ENCODE data around the gene TUBGCP3.

GRCh38 chr13:112573710-112574109 is 14.2 kb downstream of the TUBGCP3 start:
- TF ChIP-seq, protein P1, sequence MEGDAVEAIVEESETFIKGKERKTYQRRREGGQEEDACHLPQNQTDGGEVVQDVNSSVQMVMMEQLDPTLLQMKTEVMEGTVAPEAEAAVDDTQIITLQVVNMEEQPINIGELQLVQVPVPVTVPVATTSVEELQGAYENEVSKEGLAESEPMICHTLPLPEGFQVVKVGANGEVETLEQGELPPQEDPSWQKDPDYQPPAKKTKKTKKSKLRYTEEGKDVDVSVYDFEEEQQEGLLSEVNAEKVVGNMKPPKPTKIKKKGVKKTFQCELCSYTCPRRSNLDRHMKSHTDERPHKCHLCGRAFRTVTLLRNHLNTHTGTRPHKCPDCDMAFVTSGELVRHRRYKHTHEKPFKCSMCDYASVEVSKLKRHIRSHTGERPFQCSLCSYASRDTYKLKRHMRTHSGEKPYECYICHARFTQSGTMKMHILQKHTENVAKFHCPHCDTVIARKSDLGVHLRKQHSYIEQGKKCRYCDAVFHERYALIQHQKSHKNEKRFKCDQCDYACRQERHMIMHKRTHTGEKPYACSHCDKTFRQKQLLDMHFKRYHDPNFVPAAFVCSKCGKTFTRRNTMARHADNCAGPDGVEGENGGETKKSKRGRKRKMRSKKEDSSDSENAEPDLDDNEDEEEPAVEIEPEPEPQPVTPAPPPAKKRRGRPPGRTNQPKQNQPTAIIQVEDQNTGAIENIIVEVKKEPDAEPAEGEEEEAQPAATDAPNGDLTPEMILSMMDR (IDR thresholded peaks at IDR 0.05): no peak
- peak in 1 of 4 donors; percentile 30 for TF ChIP-seq POLR2A (IDR thresholded peaks at IDR 0.05)

Data from upper lobe of left lung (tissue), 4 donors.